GM18909 (cell line): ENCODE results near the gene ADCY9.

Experiments
- ATAC-seq: cut with Tn5 transposase; IDR thresholded peaks from one replicate; pipeline ENCODE4 v1.9.1; 2021; ENCODE audit warnings: mild to moderate bottlenecking; ENCODE audit not compliant: unreplicated experiment, poor library complexity

ADCY9 gene

DNA sequence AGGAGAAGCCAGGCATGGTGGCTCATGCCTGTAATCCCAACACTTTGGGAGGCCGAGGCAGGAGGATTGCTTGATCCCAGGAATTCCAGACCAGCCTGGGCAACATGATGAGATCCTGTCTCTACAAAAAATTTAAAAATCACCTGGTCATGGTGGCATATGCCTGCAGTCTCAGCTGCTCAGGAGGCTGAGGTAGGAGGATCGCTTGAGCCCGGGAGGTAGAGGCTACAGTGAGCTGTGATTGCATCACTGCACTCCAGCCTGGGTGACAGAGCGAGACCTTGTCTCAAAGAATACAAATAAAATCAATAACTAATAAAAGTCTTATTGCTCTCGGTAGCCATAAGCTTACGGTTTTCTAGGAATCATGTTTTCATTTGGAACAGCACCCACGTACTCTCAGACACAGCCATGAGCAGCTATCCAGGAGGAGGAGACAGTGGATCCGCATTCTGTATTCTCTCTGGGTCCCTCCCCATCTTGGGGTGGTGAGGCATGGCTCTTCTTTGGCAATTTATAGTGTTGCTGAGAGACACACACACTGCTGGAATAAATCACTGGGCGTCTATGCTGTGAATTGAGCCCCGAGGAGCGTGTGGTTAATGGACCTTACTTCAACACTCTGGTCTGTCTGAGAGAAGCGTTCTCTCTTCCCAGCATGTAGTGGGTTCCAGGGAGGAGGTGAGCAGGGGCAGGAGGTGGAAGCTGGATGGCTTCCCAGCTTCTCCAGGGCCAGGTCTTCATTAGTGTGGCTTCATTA is 8.5 kb upstream of the ADCY9 start:
- no peak for ATAC-seq

DNA sequence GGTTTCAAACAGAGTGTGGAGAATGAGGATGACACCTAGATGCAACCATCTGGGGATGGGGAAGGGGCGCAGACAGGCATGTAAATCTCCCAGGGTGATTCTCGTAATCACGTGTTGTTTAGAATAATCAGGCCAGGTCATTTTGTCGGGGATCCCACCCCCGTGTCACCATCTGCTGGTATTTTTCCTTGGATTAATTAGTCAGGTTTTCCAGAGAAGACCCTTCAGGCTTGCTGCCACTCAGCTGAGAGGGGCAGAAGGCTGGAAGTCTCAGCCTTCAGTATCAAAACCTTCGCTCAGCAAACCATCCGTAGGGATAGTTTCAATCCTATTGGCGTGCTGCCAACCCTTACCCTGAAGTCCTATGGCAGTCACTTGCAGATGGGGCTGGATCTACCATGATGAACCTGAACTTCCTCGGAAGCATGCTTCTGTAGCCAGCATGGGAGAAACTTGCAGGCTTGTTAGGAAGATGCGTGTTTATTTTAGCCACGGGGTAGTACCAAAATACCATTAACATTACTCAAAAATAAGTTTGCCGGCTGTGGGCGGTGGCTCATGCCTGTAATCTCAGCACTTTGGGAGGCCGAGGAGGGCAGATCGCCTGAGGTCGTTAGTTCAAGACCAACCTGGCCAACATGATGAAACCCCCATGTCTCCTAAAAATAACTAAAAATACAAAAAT is 7.5 kb upstream of the ADCY9 start:
- ATAC-seq = no peak

DNA sequence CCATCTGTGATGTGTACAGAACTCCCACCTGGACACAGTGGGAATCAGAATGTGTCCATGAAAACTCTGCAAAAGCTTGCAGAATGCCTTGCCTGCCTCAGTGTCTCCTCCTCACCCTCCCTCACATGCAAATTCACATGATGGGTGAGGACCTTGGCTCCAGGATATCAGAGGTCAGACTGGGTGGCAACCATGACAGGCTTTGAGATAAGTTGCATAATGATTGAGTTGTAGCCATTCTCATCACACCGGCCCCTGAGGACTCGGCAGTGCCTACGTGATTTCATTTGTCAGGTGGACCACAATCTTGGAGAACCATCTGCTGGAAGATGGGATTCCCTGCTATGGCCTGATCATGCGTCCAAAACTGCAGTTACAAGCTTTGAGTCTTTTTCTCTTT is 3.9 kb upstream of the ADCY9 start:
- no peak for ATAC-seq

DNA sequence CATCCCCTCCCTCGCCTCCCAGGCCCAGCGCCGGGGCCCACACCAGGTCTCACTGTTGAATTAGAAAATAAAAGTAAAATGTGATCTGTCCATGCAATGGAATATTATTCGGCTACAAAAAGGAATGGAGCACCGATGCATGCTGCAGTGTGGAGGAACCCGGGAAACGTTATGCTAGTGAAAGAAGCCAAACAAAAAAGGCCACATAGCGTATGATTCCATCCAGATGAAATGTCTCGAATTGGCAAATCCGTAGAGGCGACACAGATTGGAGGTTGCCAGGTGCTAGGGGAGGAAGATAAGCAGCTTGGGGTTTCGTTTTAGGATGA is 972 bp upstream of the ADCY9 start:
- ATAC-seq = no peak

DNA sequence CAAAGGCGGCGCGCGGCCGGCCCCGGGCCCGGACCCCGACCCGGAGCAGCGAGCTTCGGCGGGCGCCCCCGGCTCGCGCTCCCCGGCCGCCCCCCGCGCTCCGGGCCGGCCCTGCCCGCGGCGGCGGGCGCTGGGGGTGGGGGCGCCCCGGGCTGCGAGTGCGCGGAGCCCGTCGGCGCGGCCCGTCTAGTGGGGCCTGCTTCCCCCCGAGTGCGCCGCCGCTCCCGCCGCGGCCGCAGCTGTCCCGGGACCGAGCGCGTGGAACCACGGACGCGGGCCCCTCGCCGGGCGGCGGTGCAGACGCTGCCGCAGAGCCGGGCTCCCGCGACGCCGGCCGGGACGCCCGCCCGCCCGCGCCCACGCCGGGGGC is 308 bp downstream of the ADCY9 start:
- ATAC-seq = peak; percentile 32

DNA sequence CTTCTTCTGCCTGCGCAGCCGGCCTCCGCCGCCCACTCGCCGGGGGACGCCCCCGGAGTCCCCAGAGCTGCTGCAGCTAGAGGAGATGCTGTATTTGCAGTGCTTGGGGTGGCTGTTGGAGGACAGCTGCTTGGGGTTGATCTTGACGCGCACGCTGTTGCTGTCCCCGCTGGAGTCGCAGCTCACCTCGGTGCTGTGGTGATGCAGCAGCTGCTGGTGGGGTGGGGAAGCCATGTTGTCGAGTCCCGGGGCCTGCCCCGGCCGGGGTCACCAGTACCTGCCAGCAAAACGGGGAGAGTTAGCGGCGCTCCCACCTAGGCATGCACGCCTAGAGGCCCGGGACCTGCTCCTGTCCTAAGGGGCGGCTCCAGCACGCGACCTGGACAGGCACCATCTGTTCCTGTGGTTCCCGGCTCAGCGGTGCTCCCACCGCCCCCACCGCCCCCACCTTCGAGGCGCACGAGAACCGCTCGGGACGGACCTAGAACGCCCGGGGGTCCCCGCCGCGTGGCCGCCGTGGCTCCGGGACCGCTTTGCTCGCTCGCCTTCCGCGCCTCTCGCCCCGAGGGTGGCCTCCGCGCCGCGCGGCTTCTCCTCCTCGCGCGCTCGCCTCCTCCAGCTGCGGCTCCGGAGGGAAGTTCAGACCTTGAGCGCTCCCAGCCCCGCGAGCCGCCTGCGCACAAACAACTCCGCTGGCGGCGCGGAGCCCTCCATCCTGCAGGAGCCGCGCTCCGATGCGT is 863 bp downstream of the ADCY9 start:
- peak; percentile 35 for ATAC-seq

DNA sequence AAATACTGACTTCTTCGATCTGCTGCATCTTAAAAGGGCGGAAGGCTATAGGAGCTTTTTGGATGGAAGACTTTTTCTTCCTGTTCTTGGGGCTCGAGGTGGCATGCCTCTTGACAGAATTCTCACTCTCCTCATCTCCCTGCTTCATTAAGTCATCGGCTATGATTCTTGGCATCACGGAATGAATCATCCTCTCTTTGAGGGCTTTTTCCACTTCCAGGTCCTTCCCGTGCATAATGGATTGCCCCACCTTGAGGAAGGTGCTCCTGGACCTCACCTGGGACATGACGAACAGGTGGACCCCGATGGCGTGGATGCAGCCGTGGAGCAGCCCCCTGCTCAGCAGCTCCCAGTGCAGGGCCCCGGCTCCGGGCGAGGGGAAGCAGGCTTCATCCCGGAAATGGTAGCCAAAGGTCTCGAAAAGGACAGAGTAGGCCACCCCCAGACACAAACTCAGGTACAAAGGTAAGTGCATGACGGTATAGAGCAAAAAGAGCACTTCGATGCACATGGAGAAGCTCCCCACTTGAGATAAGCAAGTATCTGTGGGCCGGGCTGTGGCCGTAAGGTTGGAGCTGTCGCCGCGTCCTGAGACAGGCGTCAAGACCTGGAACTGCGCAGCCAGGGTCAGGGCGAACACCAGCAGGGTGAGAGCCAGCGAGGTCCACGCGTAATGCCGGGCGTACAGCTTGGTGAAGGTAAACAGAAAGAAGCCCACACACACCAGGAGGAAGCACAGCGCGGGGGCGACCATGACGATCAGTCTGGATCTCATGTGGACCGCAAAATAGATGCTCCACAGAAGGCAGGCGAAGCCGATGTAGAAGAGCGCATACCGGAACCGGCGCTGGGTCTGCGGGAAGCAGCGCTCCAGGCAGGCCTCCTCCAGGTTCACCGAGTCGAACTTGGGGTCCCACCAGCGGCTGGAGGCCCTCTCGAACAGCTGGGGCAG is 1.7 kb downstream of the ADCY9 start:
- ATAC-seq = no peak

DNA sequence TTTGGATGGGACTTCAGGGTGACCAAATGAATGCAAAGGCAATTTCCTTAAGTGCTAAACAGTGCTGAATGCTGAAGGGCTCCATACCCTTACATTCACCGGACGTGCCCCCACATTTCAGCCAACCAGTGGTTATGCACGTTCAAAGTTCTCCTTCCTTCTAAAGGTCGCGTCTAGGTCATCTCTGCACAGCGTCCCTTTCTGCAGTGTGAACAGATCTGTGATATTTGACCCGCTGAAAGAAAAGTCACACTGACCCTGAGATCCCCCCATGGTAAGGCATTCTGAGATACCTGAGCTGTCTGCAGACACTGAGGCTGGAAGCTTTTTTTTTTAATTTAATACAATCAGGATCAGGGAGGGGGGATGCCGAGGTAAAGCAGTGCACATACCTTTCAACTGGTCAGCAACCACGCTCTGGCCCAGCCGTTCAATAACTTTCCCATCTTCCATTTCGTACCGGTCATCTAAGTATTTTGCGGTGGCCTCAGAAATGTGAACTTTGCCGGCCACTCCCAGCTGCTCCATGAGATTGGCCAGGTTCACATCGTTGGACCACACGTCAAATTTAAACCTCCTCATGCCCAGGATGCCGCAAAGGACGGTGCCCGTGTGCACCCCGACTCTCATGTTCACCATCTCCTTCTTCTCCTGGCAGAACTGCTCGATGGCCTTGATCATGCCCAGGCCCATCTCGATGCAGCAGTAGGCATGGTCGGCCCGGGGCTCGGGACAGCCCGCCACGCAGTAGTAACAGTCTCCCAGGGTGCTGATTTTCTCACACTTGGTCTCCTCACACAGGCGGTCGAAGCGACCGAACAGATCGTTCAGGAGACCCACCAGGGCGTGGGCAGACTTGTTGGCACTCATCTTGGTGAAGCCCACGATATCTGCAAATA is 2.6 kb downstream of the ADCY9 start:
- no peak for ATAC-seq

DNA sequence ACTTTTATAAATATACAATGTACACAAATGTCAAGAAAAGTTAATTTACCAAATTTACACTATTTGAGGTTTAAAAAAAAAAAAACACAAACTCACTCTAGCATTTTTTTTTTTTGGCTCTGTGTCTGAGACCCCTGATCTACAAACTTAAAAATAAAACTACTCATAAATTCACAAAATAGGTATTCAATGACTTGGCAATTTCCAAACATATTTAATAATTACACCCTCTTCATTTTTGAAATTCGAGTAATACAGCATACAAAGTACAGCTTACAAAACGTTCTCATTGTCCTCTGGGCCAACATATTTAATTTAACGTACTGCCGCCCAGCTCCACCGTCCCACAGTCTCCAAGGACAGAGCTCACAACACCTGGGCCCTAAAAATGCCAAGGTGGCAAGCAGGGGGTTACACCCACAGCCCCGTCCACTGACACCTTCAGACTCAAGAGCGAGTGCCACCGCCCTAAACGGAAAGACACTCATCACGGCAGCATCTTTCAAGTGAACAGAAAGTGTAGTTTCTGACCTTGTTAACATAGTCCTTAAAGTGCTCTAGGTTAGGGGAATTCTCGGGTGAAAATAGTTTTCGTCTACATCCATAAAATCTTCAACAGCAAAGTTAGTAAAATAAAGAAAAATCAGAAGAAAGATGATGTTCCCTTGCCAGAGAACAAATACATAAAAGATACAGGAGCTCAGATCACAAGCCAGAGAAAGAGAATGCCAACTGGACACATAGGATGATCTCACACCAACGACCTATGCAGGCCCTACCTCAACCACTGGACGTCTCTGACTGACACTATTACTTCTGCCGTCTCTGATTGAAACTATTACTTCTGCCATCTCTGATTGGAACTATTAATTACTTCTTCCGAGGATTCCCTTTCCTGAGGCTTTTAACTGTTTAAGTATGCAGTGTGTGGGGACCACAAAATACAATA is 4.2 kb downstream of the ADCY9 start:
- no peak for ATAC-seq

DNA sequence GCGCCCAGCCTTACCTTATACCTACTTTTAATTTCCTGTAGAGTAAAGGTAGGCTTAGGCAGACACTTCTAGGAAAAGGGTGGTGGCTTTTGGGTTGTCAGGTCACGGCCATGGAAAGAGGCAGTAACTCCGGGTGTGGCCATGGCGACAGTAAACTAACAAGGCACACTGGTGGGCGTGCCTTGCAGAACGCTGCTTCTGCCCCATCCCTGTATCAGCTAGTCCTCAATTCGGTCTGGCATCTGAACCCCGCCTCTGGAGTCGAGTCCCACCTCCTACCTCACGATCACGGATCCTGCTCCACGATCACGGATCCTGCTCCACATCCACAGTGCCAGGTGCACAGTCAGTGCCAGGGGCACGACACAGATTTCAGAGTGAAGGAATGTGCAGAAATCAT is 5.6 kb downstream of the ADCY9 start:
- no peak for ATAC-seq

DNA sequence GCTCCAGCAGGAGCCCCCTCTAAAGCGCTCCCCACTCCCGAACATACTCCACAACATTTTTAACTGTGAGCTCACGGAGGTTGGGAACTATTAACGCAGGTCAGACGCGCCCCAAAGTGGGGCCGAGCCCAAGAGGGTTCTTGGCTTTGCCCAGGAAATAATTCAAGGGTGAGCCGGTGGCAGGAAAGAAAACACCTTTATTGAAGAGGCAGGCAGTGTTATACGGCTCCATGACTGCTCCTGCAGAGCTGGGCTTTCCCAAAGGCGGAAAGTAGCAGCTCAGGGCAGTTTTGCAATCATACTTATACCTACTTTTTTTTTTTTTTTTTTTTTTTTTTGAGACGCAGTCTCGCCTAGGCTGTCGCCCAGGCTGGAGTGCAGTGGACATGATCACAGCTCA is 6.2 kb downstream of the ADCY9 start:
- ATAC-seq = no peak

DNA sequence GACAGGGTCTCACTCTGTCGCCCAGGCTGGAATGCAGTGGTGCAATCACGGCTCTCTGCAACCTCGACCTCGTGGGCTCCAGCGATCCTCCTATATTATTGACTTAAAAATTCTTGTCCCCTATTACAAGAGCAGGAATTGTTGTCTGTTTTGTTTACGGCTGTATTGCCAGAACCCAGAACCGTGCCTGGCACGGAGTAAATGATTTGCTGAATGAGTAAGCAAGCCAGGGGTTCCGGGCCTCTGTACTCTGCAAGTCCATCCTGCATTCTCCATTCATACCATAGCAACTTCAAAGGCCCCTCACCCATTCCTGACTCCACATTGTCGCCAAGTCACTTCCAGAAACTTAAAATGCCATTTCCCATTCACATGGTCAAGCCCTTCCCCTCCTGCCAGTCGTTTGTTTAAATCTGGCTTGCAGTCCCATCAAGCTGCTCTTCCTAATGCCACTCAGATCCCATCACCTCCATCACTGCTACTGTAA is 6.9 kb downstream of the ADCY9 start:
- ATAC-seq = no peak

DNA sequence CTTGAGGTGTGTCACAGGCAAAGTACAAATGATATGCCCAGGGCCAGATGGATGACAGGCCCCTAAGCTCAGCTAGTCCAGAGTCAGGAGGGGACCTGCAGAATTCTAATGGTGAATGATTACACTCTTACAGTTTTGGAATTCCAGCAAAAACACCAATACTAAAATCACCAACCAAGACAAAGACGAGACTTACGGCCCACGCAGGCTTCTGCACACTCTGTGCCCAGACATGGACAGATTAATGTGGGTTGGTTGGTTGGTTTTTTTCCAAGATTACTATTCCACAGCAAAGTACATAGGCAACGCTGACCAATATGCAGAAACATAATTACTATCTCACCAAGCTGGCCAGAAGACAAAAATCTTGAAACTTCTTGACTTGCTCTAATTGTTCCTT is 9.7 kb downstream of the ADCY9 start:
- ATAC-seq = no peak

DNA sequence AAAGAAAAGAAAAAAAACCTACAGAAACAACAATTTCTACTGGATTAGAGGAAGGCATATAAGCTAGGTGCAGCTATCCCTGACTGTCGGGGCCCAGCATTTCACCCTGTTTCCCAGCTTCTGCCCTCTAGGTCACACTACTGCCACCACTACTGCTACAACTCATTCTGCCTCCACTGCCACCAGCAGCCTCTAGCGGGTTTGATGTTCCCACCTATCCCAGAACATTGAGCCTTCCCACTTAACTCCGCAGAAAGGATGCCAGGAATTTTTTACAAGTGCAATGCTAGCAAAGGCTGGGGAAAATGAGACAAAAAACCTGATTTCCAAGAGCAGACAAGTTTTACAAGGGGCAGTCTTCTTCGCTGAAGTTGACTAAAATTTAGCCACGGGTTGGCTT is 10.4 kb downstream of the ADCY9 start:
- ATAC-seq = no peak

DNA sequence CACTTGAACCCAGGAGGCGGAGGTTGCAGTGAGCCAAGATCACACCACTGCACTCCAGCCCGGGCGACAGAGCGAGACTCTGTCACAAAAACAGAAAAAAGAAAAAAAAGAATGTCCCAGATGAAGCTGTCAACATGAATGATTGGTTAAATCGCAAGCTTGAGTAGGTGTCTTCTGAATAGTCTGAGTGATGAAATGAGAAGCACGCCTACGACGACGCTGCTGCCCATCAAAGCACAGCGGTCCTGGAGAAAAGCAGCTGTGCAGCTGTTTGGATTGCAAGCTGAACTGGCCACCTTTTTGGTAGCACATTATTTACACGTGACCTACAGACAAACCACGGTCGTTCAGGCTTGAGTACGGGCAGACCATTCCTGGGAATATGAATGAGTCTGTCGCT is 12.5 kb downstream of the ADCY9 start:
- no peak for ATAC-seq

DNA sequence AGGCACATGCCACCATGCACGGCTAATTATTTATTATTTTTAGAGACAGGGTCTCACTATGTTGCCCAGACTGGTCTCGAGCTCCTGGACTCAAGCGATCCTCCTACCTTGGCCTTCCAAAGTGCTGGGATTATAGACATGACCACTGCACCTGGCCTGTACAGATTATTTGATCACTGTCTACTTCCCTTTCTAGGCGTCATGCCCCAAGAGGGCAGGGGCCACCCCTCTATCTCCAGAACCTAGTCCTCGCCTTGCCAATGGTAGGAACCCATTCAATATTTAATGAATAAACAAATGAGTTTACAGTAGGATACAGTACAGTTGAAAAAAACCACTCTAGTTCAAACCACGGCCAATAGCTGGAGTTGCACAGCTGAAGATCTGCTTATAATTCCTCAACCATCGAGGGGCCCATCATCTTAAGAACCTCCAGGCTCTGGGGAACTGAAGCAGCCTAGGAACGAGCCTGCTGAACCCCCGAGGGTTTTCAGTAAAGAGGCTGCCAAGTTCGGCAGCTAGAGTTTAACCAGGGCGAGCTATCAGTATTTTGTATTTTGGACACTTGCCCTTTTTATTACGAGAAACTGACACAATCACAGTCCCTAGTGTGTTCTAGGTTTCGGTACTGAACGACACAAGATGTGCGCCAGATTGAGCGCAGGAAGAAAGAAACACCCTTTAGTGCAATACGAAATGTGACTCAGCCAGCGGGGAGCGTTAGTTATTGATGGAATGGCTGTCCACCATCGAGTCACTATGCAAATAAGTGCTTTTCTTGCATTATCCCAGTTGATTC is 14.6 kb downstream of the ADCY9 start:
- no peak for ATAC-seq

DNA sequence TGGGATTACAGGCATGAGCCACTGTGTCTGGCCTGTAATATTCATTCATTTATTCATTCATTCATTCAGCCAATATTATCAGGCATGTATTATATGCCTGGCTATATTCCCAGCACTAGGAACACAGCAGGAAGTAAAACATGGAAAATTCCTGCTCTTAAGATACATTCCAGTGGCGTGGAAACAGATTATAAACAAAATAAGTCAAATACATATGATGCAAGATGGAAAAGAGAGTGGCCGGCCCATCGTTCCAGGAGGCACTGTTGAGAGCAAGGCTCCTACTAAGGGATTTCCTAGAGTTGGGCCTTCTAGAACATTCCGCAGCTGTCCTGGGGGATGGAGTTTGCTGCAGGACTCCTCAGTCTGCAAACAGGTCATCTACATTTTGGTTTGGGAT is 17.7 kb downstream of the ADCY9 start:
- no peak for ATAC-seq

DNA sequence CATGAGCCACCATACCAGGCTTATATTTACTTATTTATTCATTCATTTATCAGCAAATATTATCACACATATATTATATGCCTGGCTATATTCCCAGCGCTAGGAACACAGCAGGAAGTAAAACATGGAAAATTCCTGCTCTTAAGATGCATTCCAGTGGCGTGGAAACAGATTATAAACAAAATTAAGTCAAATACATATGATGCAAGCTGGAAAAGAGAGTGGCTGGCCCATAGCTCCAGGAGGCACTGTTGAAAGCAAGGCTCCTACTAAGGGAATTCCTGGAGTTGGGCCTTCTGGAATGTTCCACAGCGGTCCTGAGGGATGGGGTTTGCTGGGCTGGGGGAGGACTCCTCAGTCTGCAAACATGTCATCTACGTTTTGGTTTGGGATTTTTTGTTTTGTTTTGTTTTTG is 18.4 kb downstream of the ADCY9 start:
- no peak for ATAC-seq
